Ascending aorta (tissue), 2 donors: ENCODE data around the gene MCTP2. TPM values are rescaled to one million over a fixed set of nuclear protein-coding genes. Genes with fewer than 3 reads are reported as not detected.

Experiments used
- DNase-seq, 2 donors: peaks; one replicate each; pipeline ENCODE4 v3.0.0-alpha.2; 2019; ENCODE audit warnings: low spot score in 2 of 2
- H3K27ac ChIP-seq, 2 donors: fragments of 200-600 bp; sonication (generic); one replicate each; pipeline ENCODE4 v1.5.1; 2016 to 2017; ENCODE audit warnings: mild to moderate bottlenecking in 1 of 2
- H3K27me3 ChIP-seq: fragments of 200-600 bp; sonication (generic); one replicate; pipeline ENCODE4 v1.5.1; 2017
- H3K36me3 ChIP-seq, 2 donors: fragments of 200-600 bp; sonication (generic); one replicate each; pipeline ENCODE4 v1.5.1; 2016
- H3K4me1 ChIP-seq, 2 donors: fragments of 200-600 bp; sonication (generic); one replicate each; pipeline ENCODE4 v1.5.1; 2016 to 2017; ENCODE audit warnings: mild to moderate bottlenecking in 1 of 2
- H3K4me3 ChIP-seq, 2 donors: fragments of 200-600 bp; sonication (generic); one replicate each; pipeline ENCODE4 v1.5.1; 2016 to 2017; ENCODE audit warnings: mild to moderate bottlenecking in 1 of 2
- H3K9me3 ChIP-seq, 2 donors: fragments of 200-600 bp; sonication (generic); one replicate each; pipeline ENCODE4 v1.5.1; 2016
- CTCF ChIP-seq, 3 experiments: fragments of 200-600 bp in 2 of 3; fragments of 450-650 bp in 1 of 3; sonication (generic) in 2 of 3; IDR thresholded peaks; one replicate each; pipeline ENCODE4 v1.5.1; 2016 to 2019; ENCODE audit warnings: antibody characterized with exemption in 3 of 3, mild to moderate bottlenecking in 1 of 3, moderate library complexity in 1 of 3
- intact Hi-C: fragments of 100-400 bp; cut with DNase I; formaldehyde crosslinking; loops from one replicate; pipeline ENCODE4 v1.15.1; 2023
- total RNA-seq: library from RNA; depleted of rRNA; stranded (reverse); fragments of >200 nt; gene quantifications from one replicate; pipeline ENCODE4 v1.1.0, GENCODE V29; 2016

The MCTP2 gene
- total RNA-seq, 1 donor from 2014 or later, result 25.5 TPM

- no peak overlapping the region for H3K4me3 ChIP-seq
- no peak for DNase-seq
- no peaks in the 10 kb centered on the region for H3K36me3 ChIP-seq
- H3K9me3 ChIP-seq, result no peaks in the 10 kb centered on the region
- H3K27me3 ChIP-seq, result no peaks in the 10 kb centered on the region
- TF ChIP-seq CTCF (IDR thresholded peaks at IDR 0.05), result no peak
- H3K4me1 ChIP-seq, result no peaks in the 10 kb centered on the region
- intact Hi-C loops, result no loop called here
- no peak overlapping the region for H3K27ac ChIP-seq
Measured at GRCh38 chr15:94360251-94360685, 128.9 kb downstream of the MCTP2 start.

- DNase-seq, result no peak
- no peak overlapping the region for H3K27ac ChIP-seq
- no peaks in the 10 kb centered on the region for H3K9me3 ChIP-seq
- no peak overlapping the region for H3K4me3 ChIP-seq
- intact Hi-C loops, result no loop called here
- no peaks in the 10 kb centered on the region for H3K4me1 ChIP-seq
- no peaks in the 10 kb centered on the region for H3K27me3 ChIP-seq
- no peak for TF ChIP-seq CTCF (IDR thresholded peaks at IDR 0.05)
- no peaks in the 10 kb centered on the region for H3K36me3 ChIP-seq
Measured at GRCh38 chr15:94362385-94363092, 131.2 kb downstream of the MCTP2 start.

GRCh38 chr15:94363382-94363781, 132.0 kb downstream of the MCTP2 start:
- no peaks in the 10 kb centered on the region for H3K27me3 ChIP-seq
- TF ChIP-seq CTCF (IDR thresholded peaks at IDR 0.05), result no peak
- H3K36me3 ChIP-seq, result no peaks in the 10 kb centered on the region
- DNase-seq, result no peak
- no peaks in the 10 kb centered on the region for H3K4me1 ChIP-seq
- H3K9me3 ChIP-seq, result no peaks in the 10 kb centered on the region
- no peak overlapping the region for H3K27ac ChIP-seq
- intact Hi-C loops, result no loop called here
- no peak overlapping the region for H3K4me3 ChIP-seq

GRCh38 chr15:94366781-94367180, 135.4 kb downstream of the MCTP2 start:
- Histone ChIP-seq H3K4me3 (no peak overlapping the region), H3K27me3 (no peaks in the 10 kb centered on the region), H3K27ac (no peak overlapping the region), H3K9me3 (no peaks in the 10 kb centered on the region), H3K4me1 (no peaks in the 10 kb centered on the region), H3K36me3 (no peaks in the 10 kb centered on the region)
- no peak for DNase-seq
- intact Hi-C loops, result no loop called here
- TF ChIP-seq CTCF (IDR thresholded peaks at IDR 0.05), result no peak

- Histone ChIP-seq H3K9me3 (no peaks in the 10 kb centered on the region), H3K36me3 (no peaks in the 10 kb centered on the region), H3K4me1 (no peaks in the 10 kb centered on the region), H3K27ac (no peak overlapping the region), H3K27me3 (no peaks in the 10 kb centered on the region), H3K4me3 (no peak overlapping the region)
- TF ChIP-seq CTCF (IDR thresholded peaks at IDR 0.05), result no peak
- intact Hi-C loops, result no loop called here
- no peak for DNase-seq
Measured at GRCh38 chr15:94367726-94368535, 136.6 kb downstream of the MCTP2 start.
